ENCODE results near the gene MAN1B1. TPM values are rescaled to one million over a fixed set of nuclear protein-coding genes. Genes with fewer than 3 reads are reported as not detected.

MAN1B1 gene
- total and polyA plus RNA-seq, 2 of the 8 experiments (the other 6 are each of a cell fraction or from before 2014, with no cell fraction given): 33.7 to 36.3 TPM

GRCh38 chr9:137050570-137050969 is 36.2 kb upstream of the MAN1B1 start (continued):
- TF ChIP-seq NANOG (IDR thresholded peaks at IDR 0.05; ENCODE audit: insufficient read depth, low read depth, low read length, poor library complexity, severe bottlenecking): no peak
- no peak for TF ChIP-seq SP1 (IDR thresholded peaks at IDR 0.05; ENCODE audit: low read depth, low read length)
